HCT116 (cell line): ENCODE data around the gene CSRP1. TPM values are rescaled to one million over a fixed set of nuclear protein-coding genes. Genes with fewer than 3 reads are reported as not detected.

Source experiments
- ATAC-seq: fragments of 200-7000 bp; cut with Tn5 transposase; 2 replicates; pipeline ENCODE4 v1.9.1; 2020; ENCODE audit warnings: mild to moderate bottlenecking, moderate library complexity
- BruUV-seq: library from RNA; stranded (reverse); fragments of 400-500 nt; replicated peaks from 2 replicates; lab custom pipeline; 2021; lab: Mats Ljungman, UMichigan
- CTCF ChIA-PET: fragments of 300-600 bp; sonication (Branson Sonifier 250); formaldehyde crosslinking; loops from one replicate; lab custom pipeline; 2021; ENCODE audit warnings: antibody characterized with exemption; lab: Charles Lee
- POLR2A ChIA-PET: fragments of 300-600, 350-600 bp; sonication (Branson Sonifier 250); formaldehyde crosslinking; loops from one replicate; lab custom pipeline; 2021; ENCODE audit warnings: antibody characterized with exemption; lab: Charles Lee
- RAD21 ChIA-PET, 2 experiments: fragments of 300-600 bp; sonication (Branson Sonifier 250); formaldehyde crosslinking; loops; one replicate each; lab custom pipeline; 2023; ENCODE audit warnings: low total read pairs in 2 of 2; ENCODE audit not compliant: uncharacterized antibody in 2 of 2, unreplicated experiment in 2 of 2, low non-redundant PET in 1 of 2; lab: Charles Lee
- DNase-seq: peaks from one replicate; pipeline ENCODE4 v3.0.0-alpha.2; 2010; ENCODE audit warnings: low read depth, low spot score
- H2AFZ ChIP-seq: fragments of 200-600 bp; shearing (Covaris generic), sonication (generic); 2 replicates; pipeline ENCODE4 v1.6.1; 2017; ENCODE audit warnings: low read depth, mixed run types, mixed read lengths, antibody characterized with exemption, low read length; ENCODE audit not compliant: poor library complexity, severe bottlenecking
- H3K27ac ChIP-seq: 2 replicates; pipeline ENCODE4 v1.5.1; 2012; ENCODE audit warnings: low read depth, low read length
- H3K27me3 ChIP-seq: fragments of 200-600 bp; sonication (generic); 2 replicates; pipeline ENCODE4 v1.6.1; 2016; ENCODE audit warnings: mixed run types, low read length, mixed read lengths; ENCODE audit not compliant: insufficient read depth
- H3K36me3 ChIP-seq, 2 experiments: fragments of 200-500 bp in 1 of 2; fragments of 200-600 bp in 1 of 2; sonication (Bioruptor generic) in 1 of 2; sonication (generic) in 1 of 2; 2 replicates each; pipeline versions ENCODE4 v1.5.1 to v1.6.1; 2014 to 2016; ENCODE audit warnings: low read length in 2 of 2, inconsistent platforms in 1 of 2, mixed read lengths in 1 of 2, mixed run types in 1 of 2; ENCODE audit not compliant: insufficient read depth in 2 of 2, control insufficient read depth in 1 of 2
- H3K4me1 ChIP-seq, 2 experiments: fragments of 200-600 bp in 1 of 2; sonication (generic) in 1 of 2; 2 replicates each; pipeline versions ENCODE4 v1.5.1 to v1.6.1; 2012 to 2017; ENCODE audit warnings: low read length in 2 of 2, inconsistent platforms in 1 of 2, mild to moderate bottlenecking in 1 of 2, mixed read lengths in 1 of 2, mixed run types in 1 of 2, moderate library complexity in 1 of 2; ENCODE audit not compliant: insufficient read depth in 2 of 2, control insufficient read depth in 1 of 2
- H3K4me2 ChIP-seq: fragments of 200-600 bp; sonication (generic); 2 replicates; pipeline ENCODE4 v1.6.1; 2017; ENCODE audit warnings: mixed run types, low read length, mixed read lengths
- H3K4me3 ChIP-seq, 2 experiments: fragments of 200-600 bp in 1 of 2; sonication (generic) in 1 of 2; replicated peaks in 1 of 2; 2 replicates each; pipeline ENCODE4 v1.5.1; 2011 to 2016; ENCODE audit warnings: low read length in 2 of 2, control low read depth in 1 of 2, low read depth in 1 of 2, mild to moderate bottlenecking in 1 of 2, mixed read lengths in 1 of 2, mixed run types in 1 of 2
- H3K79me2 ChIP-seq: fragments of 200-600 bp; sonication (generic); 2 replicates; pipeline ENCODE4 v1.6.1; 2017; ENCODE audit warnings: mild to moderate bottlenecking, mixed run types, low read length, moderate library complexity, mixed read lengths; ENCODE audit not compliant: insufficient read depth
- H3K9ac ChIP-seq: fragments of 200-600 bp; sonication (generic); 2 replicates; pipeline ENCODE4 v1.6.1; 2016; ENCODE audit warnings: low read length, mixed read lengths
- H3K9me2 ChIP-seq: fragments of 200-600 bp; sonication (generic), shearing (Covaris generic); 2 replicates; pipeline ENCODE4 v1.6.1; 2017; ENCODE audit warnings: mixed run types, mild to moderate bottlenecking, moderate library complexity; ENCODE audit not compliant: insufficient read depth
- H3K9me3 ChIP-seq, 2 experiments: fragments of 200-500 bp in 1 of 2; fragments of 200-600 bp in 1 of 2; sonication (Bioruptor generic) in 1 of 2; sonication (generic) in 1 of 2; 2 replicates each; pipeline ENCODE4 v1.6.1; 2014 to 2017; ENCODE audit warnings: low read length in 2 of 2, mixed read lengths in 2 of 2, inconsistent platforms in 1 of 2, low read depth in 1 of 2, mild to moderate bottlenecking in 1 of 2, mixed run types in 1 of 2, moderate library complexity in 1 of 2; ENCODE audit not compliant: control insufficient read depth in 1 of 2, insufficient read depth in 1 of 2
- H4K20me1 ChIP-seq: fragments of 200-600 bp; sonication (generic), shearing (Covaris generic); 2 replicates; pipeline ENCODE4 v1.6.1; 2017; ENCODE audit warnings: mixed run types, mild to moderate bottlenecking, moderate library complexity; ENCODE audit not compliant: insufficient read depth
- CEBPB ChIP-seq: IDR thresholded peaks from 2 replicates; pipeline ENCODE4 v1.6.1; 2012; ENCODE audit warnings: low read depth
- MAX ChIP-seq: IDR thresholded peaks from 2 replicates; pipeline ENCODE4 v1.6.1; 2012
- SRF ChIP-seq: IDR thresholded peaks from 2 replicates; pipeline ENCODE4 v1.6.1; 2012; ENCODE audit warnings: low read depth
- TCF7L2 ChIP-seq: IDR thresholded peaks from 2 replicates; pipeline ENCODE4 v1.7.0; 2011; ENCODE audit warnings: borderline replicate concordance, inconsistent platforms; ENCODE audit not compliant: insufficient read depth, insufficient read length; ENCODE audit errors: extremely low read depth
- ZNF274 ChIP-seq: fragments of 200-500 bp; sonication (Bioruptor generic); IDR thresholded peaks from 2 replicates; pipeline ENCODE4 v1.6.1; 2014; ENCODE audit warnings: mild to moderate bottlenecking, low read depth, low read length, inconsistent platforms
- intact Hi-C: fragments of 100-400 bp; cut with micrococcal nuclease; formaldehyde crosslinking; loops from 2 replicates; pipeline ENCODE4 v1.10.0; 2022
- total RNA-seq: library from RNA; stranded (reverse); gene quantifications from one replicate; pipeline ENCODE4 v1.2.1, GENCODE V29; 2021; ENCODE audit not compliant: unreplicated experiment
- TF ChIP-seq, protein P1 (sequence below), 3 experiments: fragments of 200-600 bp in 1 of 3; sonication (generic) in 1 of 3; IDR thresholded peaks in 2 of 3; conservative IDR thresholded peaks in 1 of 3; 2 replicates each; pipeline ENCODE4 v1.5.1; 2012 to 2017; ENCODE audit warnings: low read depth in 2 of 3, low read length in 2 of 3, antibody characterized with exemption in 1 of 3, borderline replicate concordance in 1 of 3, control low read depth in 1 of 3, mild to moderate bottlenecking in 1 of 3, mixed read lengths in 1 of 3, mixed run types in 1 of 3, moderate library complexity in 1 of 3; ENCODE audit not compliant: insufficient read depth in 1 of 3
- TF ChIP-seq, protein P2 (sequence below): IDR thresholded peaks from 2 replicates; pipeline ENCODE4 v1.6.1; 2012; ENCODE audit warnings: low read depth
- TF ChIP-seq, protein P3 (sequence below): IDR thresholded peaks from 2 replicates; pipeline ENCODE4 v1.6.1; 2012

Gene CSRP1
- total RNA-seq, 1 experiment from 2014 or later = 51.7 TPM

GRCh38 chr1:201448990-201449389 is 57.9 kb downstream of the CSRP1 start:
- ChIA-PET RAD21 (interaction anchor here in 1 of 2 experiments (0.7 to 1.2 kb wide), 2 partner anchors 33 to 64 kb away, joined by 3 read pairs; no protein-coding TSS in a partner anchor), CTCF (interaction anchor here (1.1 to 4.3 kb wide), 9 partner anchors 8 to 91 kb away, joined by 3 to 63 read pairs (median 11); no protein-coding TSS in a partner anchor), POLR2A (interaction anchor here (1.2 kb wide), 1 partner anchor 12 kb away, joined by 6 read pairs; no protein-coding TSS in a partner anchor)
- no peaks in the 10 kb centered on the region for H3K27me3 ChIP-seq
- no peaks in the 10 kb centered on the region for H3K9me2 ChIP-seq
- no TSS peak for BruUV-seq
- DNase-seq (no peak), ATAC-seq (no peak)
- no peaks in the 10 kb centered on the region for H4K20me1 ChIP-seq
- H3K9ac ChIP-seq = no peak overlapping the region
- H3K4me2 ChIP-seq = no peak overlapping the region
- intact Hi-C loops = loop anchor here (1.0 kb wide), 2 partner anchors 31 to 64 kb away; no protein-coding TSS in a partner anchor
- TF ChIP-seq SRF = no peak
- no peak overlapping the region for H3K4me3 ChIP-seq
- no peaks in the 10 kb centered on the region for H3K36me3 ChIP-seq
- no peaks in the 10 kb centered on the region for H3K79me2 ChIP-seq
- no peak overlapping the region for H2AFZ ChIP-seq
- no peak overlapping the region for H3K27ac ChIP-seq
- H3K4me1 ChIP-seq = peaks cover 7 to 19% of the 10 kb centered on the region in 2 experiments; a peak in 3 of 4 replicates
- no peaks in the 10 kb centered on the region for H3K9me3 ChIP-seq

GRCh38 chr1:201447903-201448871 is 58.7 kb downstream of the CSRP1 start:
- H3K9ac ChIP-seq = no peak overlapping the region
- peak; percentile 100 for ATAC-seq
- TF ChIP-seq, protein P1, sequence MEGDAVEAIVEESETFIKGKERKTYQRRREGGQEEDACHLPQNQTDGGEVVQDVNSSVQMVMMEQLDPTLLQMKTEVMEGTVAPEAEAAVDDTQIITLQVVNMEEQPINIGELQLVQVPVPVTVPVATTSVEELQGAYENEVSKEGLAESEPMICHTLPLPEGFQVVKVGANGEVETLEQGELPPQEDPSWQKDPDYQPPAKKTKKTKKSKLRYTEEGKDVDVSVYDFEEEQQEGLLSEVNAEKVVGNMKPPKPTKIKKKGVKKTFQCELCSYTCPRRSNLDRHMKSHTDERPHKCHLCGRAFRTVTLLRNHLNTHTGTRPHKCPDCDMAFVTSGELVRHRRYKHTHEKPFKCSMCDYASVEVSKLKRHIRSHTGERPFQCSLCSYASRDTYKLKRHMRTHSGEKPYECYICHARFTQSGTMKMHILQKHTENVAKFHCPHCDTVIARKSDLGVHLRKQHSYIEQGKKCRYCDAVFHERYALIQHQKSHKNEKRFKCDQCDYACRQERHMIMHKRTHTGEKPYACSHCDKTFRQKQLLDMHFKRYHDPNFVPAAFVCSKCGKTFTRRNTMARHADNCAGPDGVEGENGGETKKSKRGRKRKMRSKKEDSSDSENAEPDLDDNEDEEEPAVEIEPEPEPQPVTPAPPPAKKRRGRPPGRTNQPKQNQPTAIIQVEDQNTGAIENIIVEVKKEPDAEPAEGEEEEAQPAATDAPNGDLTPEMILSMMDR (IDR thresholded peaks at IDR 0.05 in 2 of 3, conservative IDR thresholded peaks at IDR 0.05 in 1 of 3; ENCODE audit: borderline replicate concordance in 1 of 3, insufficient read depth in 1 of 3, low read depth in 2 of 3, low read length in 2 of 3) = peak; percentile 89 to 95 (median 94)
- TF ChIP-seq SRF = no peak
- TF ChIP-seq ZNF274 = no peak
- TF ChIP-seq, protein P2, sequence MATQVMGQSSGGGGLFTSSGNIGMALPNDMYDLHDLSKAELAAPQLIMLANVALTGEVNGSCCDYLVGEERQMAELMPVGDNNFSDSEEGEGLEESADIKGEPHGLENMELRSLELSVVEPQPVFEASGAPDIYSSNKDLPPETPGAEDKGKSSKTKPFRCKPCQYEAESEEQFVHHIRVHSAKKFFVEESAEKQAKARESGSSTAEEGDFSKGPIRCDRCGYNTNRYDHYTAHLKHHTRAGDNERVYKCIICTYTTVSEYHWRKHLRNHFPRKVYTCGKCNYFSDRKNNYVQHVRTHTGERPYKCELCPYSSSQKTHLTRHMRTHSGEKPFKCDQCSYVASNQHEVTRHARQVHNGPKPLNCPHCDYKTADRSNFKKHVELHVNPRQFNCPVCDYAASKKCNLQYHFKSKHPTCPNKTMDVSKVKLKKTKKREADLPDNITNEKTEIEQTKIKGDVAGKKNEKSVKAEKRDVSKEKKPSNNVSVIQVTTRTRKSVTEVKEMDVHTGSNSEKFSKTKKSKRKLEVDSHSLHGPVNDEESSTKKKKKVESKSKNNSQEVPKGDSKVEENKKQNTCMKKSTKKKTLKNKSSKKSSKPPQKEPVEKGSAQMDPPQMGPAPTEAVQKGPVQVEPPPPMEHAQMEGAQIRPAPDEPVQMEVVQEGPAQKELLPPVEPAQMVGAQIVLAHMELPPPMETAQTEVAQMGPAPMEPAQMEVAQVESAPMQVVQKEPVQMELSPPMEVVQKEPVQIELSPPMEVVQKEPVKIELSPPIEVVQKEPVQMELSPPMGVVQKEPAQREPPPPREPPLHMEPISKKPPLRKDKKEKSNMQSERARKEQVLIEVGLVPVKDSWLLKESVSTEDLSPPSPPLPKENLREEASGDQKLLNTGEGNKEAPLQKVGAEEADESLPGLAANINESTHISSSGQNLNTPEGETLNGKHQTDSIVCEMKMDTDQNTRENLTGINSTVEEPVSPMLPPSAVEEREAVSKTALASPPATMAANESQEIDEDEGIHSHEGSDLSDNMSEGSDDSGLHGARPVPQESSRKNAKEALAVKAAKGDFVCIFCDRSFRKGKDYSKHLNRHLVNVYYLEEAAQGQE = no peak
- TF ChIP-seq TCF7L2 = no peak
- TF ChIP-seq, protein P3, sequence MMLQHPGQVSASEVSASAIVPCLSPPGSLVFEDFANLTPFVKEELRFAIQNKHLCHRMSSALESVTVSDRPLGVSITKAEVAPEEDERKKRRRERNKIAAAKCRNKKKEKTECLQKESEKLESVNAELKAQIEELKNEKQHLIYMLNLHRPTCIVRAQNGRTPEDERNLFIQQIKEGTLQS = no peak
- no peak for TF ChIP-seq MAX
- TF ChIP-seq CEBPB = no peak

More at GRCh38 chr1:201447903-201448871, 58.7 kb downstream of the CSRP1 start:
- RAD21 ChIA-PET = interaction anchor here (0.5 to 1.8 kb wide), 11 partner anchors 12 to 88 kb away, joined by 3 to 12 read pairs (median 4); partner anchors contain the start of gene CSRP1 (in 1 of the 2)
- H3K9me3 ChIP-seq = no peaks in the 10 kb centered on the region
- H3K9me2 ChIP-seq = no peaks in the 10 kb centered on the region
- BruUV-seq = no TSS peak
- no peaks in the 10 kb centered on the region for H3K27me3 ChIP-seq
- intact Hi-C loops = loop anchor here (1.0 kb wide), 2 partner anchors 32 to 65 kb away; no protein-coding TSS in a partner anchor
- DNase-seq = peak; percentile 57
- H3K27ac ChIP-seq = no peak overlapping the region
- H3K4me3 ChIP-seq = no peak overlapping the region
- H3K79me2 ChIP-seq = no peaks in the 10 kb centered on the region
- H3K4me2 ChIP-seq = peak overlapping the region; percentile 45
- H3K4me1 ChIP-seq = peaks cover 7 to 19% of the 10 kb centered on the region in 2 experiments; a peak in 3 of 4 replicates
- CTCF ChIA-PET = interaction anchor here (0.7 to 4.3 kb wide), 22 partner anchors 9 to 551 kb away, joined by 3 to 63 read pairs (median 5); partner anchors contain the start of gene PHLDA3
- peak overlapping the region; percentile 68 for H2AFZ ChIP-seq
- H4K20me1 ChIP-seq = no peaks in the 10 kb centered on the region
- H3K36me3 ChIP-seq = no peaks in the 10 kb centered on the region
- POLR2A ChIA-PET = interaction anchor here (0.9 to 1.2 kb wide), 5 partner anchors 13 to 562 kb away, joined by 3 to 6 read pairs (median 4); partner anchors contain the start of genes ELF3 and PHLDA3
